GM23248 (cell line): Measurements from ENCODE around the gene SUSD3. TPM values are rescaled to one million over a fixed set of nuclear protein-coding genes. Genes with fewer than 3 reads are reported as not detected.

Experiments
- DNase-seq: peaks from one replicate; pipeline ENCODE4 v3.0.0-alpha.2; 2015
- H2AFZ ChIP-seq: fragments of 200-600 bp; sonication (generic); 2 replicates; pipeline ENCODE4 v1.6.1; 2016; ENCODE audit warnings: antibody characterized with exemption
- H3F3A ChIP-seq: fragments of 200-600 bp; sonication (generic); 2 replicates; pipeline ENCODE4 v1.6.1; 2016; ENCODE audit warnings: mild to moderate bottlenecking, antibody characterized with exemption, mixed run types; ENCODE audit not compliant: insufficient read depth
- H3K27ac ChIP-seq: fragments of 200-600 bp; sonication (generic); 2 replicates; pipeline ENCODE4 v1.5.1; 2016; ENCODE audit warnings: mild to moderate bottlenecking
- H3K27me3 ChIP-seq: fragments of 200-600 bp; sonication (generic); replicated peaks from 2 replicates; pipeline ENCODE4 v1.6.1; 2016; ENCODE audit warnings: mild to moderate bottlenecking; ENCODE audit not compliant: insufficient read depth
- H3K36me3 ChIP-seq: fragments of 200-600 bp; sonication (generic); 2 replicates; pipeline ENCODE4 v1.6.1; 2016; ENCODE audit warnings: low read depth, mild to moderate bottlenecking
- H3K4me1 ChIP-seq: fragments of 200-600 bp; sonication (generic); 2 replicates; pipeline ENCODE4 v1.6.1; 2016; ENCODE audit warnings: mild to moderate bottlenecking; ENCODE audit not compliant: insufficient read depth
- H3K4me2 ChIP-seq: fragments of 200-600 bp; sonication (generic); one replicate; pipeline ENCODE4 v1.6.1; 2016; ENCODE audit warnings: mild to moderate bottlenecking; ENCODE audit not compliant: unreplicated experiment
- H3K4me3 ChIP-seq: fragments of 200-600 bp; sonication (generic); 2 replicates; pipeline ENCODE4 v1.5.1; 2016; ENCODE audit warnings: mild to moderate bottlenecking
- H3K79me2 ChIP-seq: fragments of 200-600 bp; sonication (generic); 2 replicates; pipeline ENCODE4 v1.6.1; 2016; ENCODE audit warnings: mild to moderate bottlenecking; ENCODE audit not compliant: insufficient read depth
- H3K9ac ChIP-seq: fragments of 200-600 bp; sonication (generic); 2 replicates; pipeline ENCODE4 v1.6.1; 2016; ENCODE audit warnings: mild to moderate bottlenecking
- H3K9me2 ChIP-seq: fragments of 200-600 bp; sonication (generic); 2 replicates; pipeline ENCODE4 v1.6.1; 2016; ENCODE audit warnings: mixed run types, mild to moderate bottlenecking, moderate library complexity; ENCODE audit not compliant: insufficient read depth
- H3K9me3 ChIP-seq: fragments of 200-600 bp; sonication (generic); one replicate; pipeline ENCODE4 v1.6.1; 2017; ENCODE audit warnings: low read depth
- H4K20me1 ChIP-seq: fragments of 200-600 bp; sonication (generic); 2 replicates; pipeline ENCODE4 v1.6.0; 2016; ENCODE audit not compliant: insufficient read depth
- EZH2 ChIP-seq: fragments of 200-600 bp; sonication (generic); IDR thresholded peaks from 2 replicates; pipeline ENCODE4 v1.6.1; 2018; ENCODE audit warnings: antibody characterized with exemption, mild to moderate bottlenecking; ENCODE audit not compliant: insufficient read depth, poor library complexity, severe bottlenecking
- EZH2phosphoT487 ChIP-seq: fragments of 200-600 bp; sonication (generic); IDR thresholded peaks from 2 replicates; pipeline ENCODE4 v1.6.1; 2018; ENCODE audit warnings: antibody characterized with exemption, moderate library complexity, mild to moderate bottlenecking, low read depth; ENCODE audit not compliant: insufficient read depth
- WGBS, 2 experiments: methylation state at CpG; one replicate each; pipeline ENCODE4 v1.1.6; 2015 to 2017; ENCODE audit warnings: low lambda C conversion rate in 2 of 2, low coverage in 1 of 2; ENCODE audit errors: missing lambda C conversion rate in 2 of 2; 5-methylcytosine and 5-hydroxymethylcytosine counted together
- in situ Hi-C: fragments of 300-500 bp; cut with MboI; formaldehyde crosslinking; loops from 2 replicates; pipeline ENCODE4 v1.15.0; 2020
- polyA plus RNA-seq: library from polyadenylated mRNA; unstranded; fragments of >200 nt; fragmentation: Nextera tagmentation; extraction: Ambion mirVana; gene quantifications from 2 replicates; pipeline ENCODE4 v1.2.1, GENCODE V29; 2016
- total RNA-seq: library from RNA; depleted of rRNA; stranded (reverse); fragments of >200 nt; shearing (Covaris generic); gene quantifications from 2 replicates; pipeline ENCODE4 v1.2.3, GENCODE V29; 2014

The SUSD3 gene
- total and polyA plus RNA-seq, 2 experiments from 2014 or later, result 0.43 TPM; not detected in 1

- H3K27me3 ChIP-seq, result no peaks in the 10 kb centered on the region
- no peaks in the 10 kb centered on the region for H3K79me2 ChIP-seq
- in situ Hi-C loops, result no loop called here
- 42 to 51% methylated on average over 6 of the region's 6 CpGs for WGBS, 2 experiments
- no peak overlapping the region for H3K27ac ChIP-seq
- H3F3A ChIP-seq, result no peaks in the 10 kb centered on the region
- H3K9me3 ChIP-seq, result no peaks in the 10 kb centered on the region
- no peak overlapping the region for H3K4me2 ChIP-seq
- no peaks in the 10 kb centered on the region for H4K20me1 ChIP-seq
- no peak overlapping the region for H3K4me3 ChIP-seq
- no peak overlapping the region for H2AFZ ChIP-seq
- H3K36me3 ChIP-seq, result no peaks in the 10 kb centered on the region
- no peak for DNase-seq
- H3K4me1 ChIP-seq, result no peaks in the 10 kb centered on the region
- H3K9ac ChIP-seq, result no peak overlapping the region
- H3K9me2 ChIP-seq, result no peaks in the 10 kb centered on the region
- TF ChIP-seq EZH2, result no peak
These were observed 19.6 kb upstream of the SUSD3 start for GRCh38 chr9:93038918-93039317.

- H3K36me3 ChIP-seq, result no peaks in the 10 kb centered on the region
- no peak overlapping the region for H3K4me2 ChIP-seq
- DNase-seq, result no peak
- no peak overlapping the region for H3K27ac ChIP-seq
- 70 to 75% methylated on average over 2 to 4 of the region's 6 CpGs for WGBS, 2 experiments
- no peaks in the 10 kb centered on the region for H3K79me2 ChIP-seq
- no peaks in the 10 kb centered on the region for H3K9me3 ChIP-seq
- no peak overlapping the region for H2AFZ ChIP-seq
- TF ChIP-seq EZH2 (no peak), EZH2phosphoT487 (no peak)
- no peaks in the 10 kb centered on the region for H3K9me2 ChIP-seq
- no peaks in the 10 kb centered on the region for H3K27me3 ChIP-seq
- no peak overlapping the region for H3K9ac ChIP-seq
- H3K4me3 ChIP-seq, result no peak overlapping the region
- H3K4me1 ChIP-seq, result no peaks in the 10 kb centered on the region
- in situ Hi-C loops, result no loop called here
- H3F3A ChIP-seq, result no peaks in the 10 kb centered on the region
- no peaks in the 10 kb centered on the region for H4K20me1 ChIP-seq
These were observed 19.0 kb upstream of the SUSD3 start for GRCh38 chr9:93039456-93039855.

- Histone ChIP-seq H3K4me2 (no peak overlapping the region), H3K9me2 (no peaks in the 10 kb centered on the region), H3F3A (no peaks in the 10 kb centered on the region), H2AFZ (no peak overlapping the region), H4K20me1 (no peaks in the 10 kb centered on the region), H3K4me1 (no peaks in the 10 kb centered on the region), H3K9me3 (no peaks in the 10 kb centered on the region), H3K27me3 (no peaks in the 10 kb centered on the region), H3K27ac (no peak overlapping the region), H3K9ac (no peak overlapping the region), H3K79me2 (no peaks in the 10 kb centered on the region), H3K36me3 (no peaks in the 10 kb centered on the region), H3K4me3 (no peak overlapping the region)
- in situ Hi-C loops, result no loop called here
- DNase-seq, result no peak
- WGBS, 2 experiments, result 61 to 65% methylated on average over 10 of the region's 10 CpGs
- TF ChIP-seq EZH2 (no peak), EZH2phosphoT487 (no peak)
These were observed 18.5 kb upstream of the SUSD3 start for GRCh38 chr9:93039976-93040375.

GRCh38 chr9:93040409-93040808, 18.1 kb upstream of the SUSD3 start:
- Histone ChIP-seq H3K36me3 (no peaks in the 10 kb centered on the region), H2AFZ (no peak overlapping the region), H3K4me2 (no peak overlapping the region), H4K20me1 (no peaks in the 10 kb centered on the region), H3F3A (no peaks in the 10 kb centered on the region), H3K4me1 (no peaks in the 10 kb centered on the region), H3K79me2 (no peaks in the 10 kb centered on the region), H3K9ac (no peak overlapping the region), H3K4me3 (no peak overlapping the region), H3K27me3 (no peaks in the 10 kb centered on the region), H3K9me2 (no peaks in the 10 kb centered on the region), H3K9me3 (no peaks in the 10 kb centered on the region), H3K27ac (no peak overlapping the region)
- TF ChIP-seq EZH2 (no peak), EZH2phosphoT487 (no peak)
- WGBS, 2 experiments, result 76% methylated on average over 6 to 7 of the region's 7 CpGs
- no peak for DNase-seq
- in situ Hi-C loops, result no loop called here
